PC-3 (cell line): ENCODE results near the gene VWDE. TPM values are rescaled to one million over a fixed set of nuclear protein-coding genes. Genes with fewer than 3 reads are reported as not detected.

Experiments
- ATAC-seq: fragments of 200-7000 bp; cut with Tn5 transposase; 2 replicates; pipeline ENCODE4 v1.9.1; 2020; ENCODE audit warnings: mild to moderate bottlenecking, moderate library complexity
- BruUV-seq: library from RNA; stranded (reverse); fragments of 400-500 nt; replicated peaks from 2 replicates; lab custom pipeline; 2021; lab: Mats Ljungman, UMichigan
- CTCF ChIA-PET: fragments of 300-600 bp; sonication (Branson Sonifier 250); formaldehyde crosslinking; loops from one replicate; lab custom pipeline; 2022; ENCODE audit warnings: antibody characterized with exemption; lab: Charles Lee
- POLR2A ChIA-PET: fragments of 300-600 bp; sonication (Branson Sonifier 250); formaldehyde crosslinking; loops from one replicate; lab custom pipeline; 2022; ENCODE audit warnings: antibody characterized with exemption; ENCODE audit not compliant: unreplicated experiment; lab: Charles Lee
- DNase-seq: peaks from one replicate; pipeline ENCODE4 v3.0.0-alpha.2; 2015
- H2AFZ ChIP-seq: fragments of 300-600 bp; sonication (generic); 2 replicates; pipeline ENCODE4 v1.6.0; 2016; ENCODE audit warnings: antibody characterized with exemption, low read length
- H3F3A ChIP-seq: fragments of 300-600 bp; sonication (generic); one replicate; pipeline ENCODE4 v1.6.0; 2017; ENCODE audit warnings: antibody characterized with exemption, low read length, control low read depth, mild to moderate bottlenecking; ENCODE audit not compliant: unreplicated experiment
- H3K27ac ChIP-seq: fragments of 300-600 bp; sonication (generic); 2 replicates; pipeline ENCODE4 v1.5.1; 2016; ENCODE audit warnings: mild to moderate bottlenecking, low read length
- H3K27me3 ChIP-seq: fragments of 300-600 bp; sonication (generic); 2 replicates; pipeline ENCODE4 v1.6.1; 2016; ENCODE audit warnings: low read length, mixed read lengths
- H3K36me3 ChIP-seq: fragments of 300-600 bp; sonication (generic); 2 replicates; pipeline ENCODE4 v1.6.1; 2016; ENCODE audit warnings: low read depth, mixed run types, low read length, mixed read lengths
- H3K4me1 ChIP-seq: fragments of 300-600 bp; sonication (generic); 2 replicates; pipeline ENCODE4 v1.5.1; 2016; ENCODE audit warnings: low read length; ENCODE audit not compliant: insufficient read depth
- H3K4me2 ChIP-seq: fragments of 300-600 bp; sonication (generic); 2 replicates; pipeline ENCODE4 v1.6.0; 2016; ENCODE audit warnings: low read length
- H3K4me3 ChIP-seq: fragments of 300-600 bp; sonication (generic); 2 replicates; pipeline ENCODE4 v1.5.1; 2016; ENCODE audit warnings: mild to moderate bottlenecking, low read length, mixed read lengths
- H3K79me2 ChIP-seq: fragments of 300-600 bp; sonication (generic); 2 replicates; pipeline ENCODE4 v1.6.1; 2017; ENCODE audit warnings: low read length, mixed read lengths
- H3K9ac ChIP-seq: fragments of 300-600 bp; sonication (generic); 2 replicates; pipeline ENCODE4 v1.6.0; 2016; ENCODE audit warnings: mild to moderate bottlenecking, low read length
- H3K9me2 ChIP-seq: fragments of 300-600 bp; sonication (generic); replicated peaks from 2 replicates; pipeline ENCODE4 v1.6.1; 2016; ENCODE audit warnings: mixed run types, low read length, mixed read lengths
- H3K9me3 ChIP-seq: fragments of 300-600 bp; sonication (generic); 2 replicates; pipeline ENCODE4 v1.6.1; 2016; ENCODE audit warnings: low read length, mixed read lengths
- H4K20me1 ChIP-seq: fragments of 300-600 bp; sonication (generic); 2 replicates; pipeline ENCODE4 v1.6.1; 2016; ENCODE audit warnings: low read length, mixed read lengths
- CTCF ChIP-seq: fragments of 300-600 bp; sonication (generic); conservative IDR thresholded peaks from 2 replicates; pipeline ENCODE4 v1.5.1; 2017; ENCODE audit warnings: antibody characterized with exemption, low read depth, mild to moderate bottlenecking, low read length
- EZH2 ChIP-seq: fragments of 300-600 bp; sonication (generic); IDR thresholded peaks from one replicate; pipeline ENCODE4 v1.6.1; 2017; ENCODE audit warnings: antibody characterized with exemption, mild to moderate bottlenecking, low read length; ENCODE audit not compliant: unreplicated experiment
- EZH2phosphoT487 ChIP-seq: fragments of 300-600 bp; sonication (generic); IDR thresholded peaks from 2 replicates; pipeline ENCODE4 v1.6.1; 2018; ENCODE audit warnings: mild to moderate bottlenecking, antibody characterized with exemption, low read length, borderline replicate concordance
- intact Hi-C: fragments of 100-400 bp; cut with micrococcal nuclease; formaldehyde crosslinking; loops from 2 replicates; pipeline ENCODE4 v1.9.0; 2023
- total RNA-seq: library from RNA; depleted of rRNA; stranded (reverse); fragments of >200 nt; gene quantifications from 2 replicates; pipeline ENCODE4 v1.2.3, GENCODE V29; 2014

Gene VWDE
- total RNA-seq, 1 experiment from 2014 or later = 7.7 TPM

GRCh38 chr7:12436126-12436525 lies 32.5 kb upstream of the VWDE start:
- peak; percentile 63 for DNase-seq
- Histone ChIP-seq H3K27ac (peak overlapping the region; percentile 78), H3K27me3 (no peaks in the 10 kb centered on the region), H3K4me3 (0 out of 2 replicates have a peak overlapping the region, but pooled peaks have one; percentile 10), H3K36me3 (no peaks in the 10 kb centered on the region), H4K20me1 (no peaks in the 10 kb centered on the region), H3K4me2 (peak overlapping the region; percentile 60), H3F3A (no peaks in the 10 kb centered on the region), H3K9me2 (no peaks in the 10 kb centered on the region), H3K4me1 (peaks cover 14% of the 10 kb centered on the region), H3K9ac (peak overlapping the region; percentile 26; the same call in 1 of the 2 replicates), H2AFZ (no peak overlapping the region), H3K9me3 (no peaks in the 10 kb centered on the region), H3K79me2 (no peaks in the 10 kb centered on the region)
- no peak for TF ChIP-seq EZH2phosphoT487
- TF ChIP-seq CTCF = no peak
- no peak for TF ChIP-seq EZH2
- POLR2A ChIA-PET = interaction anchor here (0.6 kb wide), 1 partner anchor 36 kb away, joined by 5 read pairs; no protein-coding TSS in a partner anchor
- intact Hi-C loops = no loop called here
- ATAC-seq = peak; percentile 12; the same call in 1 of the 2 replicates
- CTCF ChIA-PET = interaction anchor here (0.6 to 1.9 kb wide), 2 partner anchors 23 to 89 kb away, joined by 3 to 11 read pairs; no protein-coding TSS in a partner anchor
- BruUV-seq = no TSS peak

GRCh38 chr7:12434012-12434642 lies 30.5 kb upstream of the VWDE start:
- Histone ChIP-seq H3K4me2 (no peak overlapping the region), H4K20me1 (no peaks in the 10 kb centered on the region), H3K27ac (no peak overlapping the region), H3K79me2 (no peaks in the 10 kb centered on the region), H3K4me1 (peaks cover 14% of the 10 kb centered on the region), H3K9ac (no peak overlapping the region), H3F3A (no peaks in the 10 kb centered on the region), H3K4me3 (no peak overlapping the region), H3K9me3 (no peaks in the 10 kb centered on the region), H3K9me2 (no peaks in the 10 kb centered on the region), H3K27me3 (no peaks in the 10 kb centered on the region), H3K36me3 (no peaks in the 10 kb centered on the region), H2AFZ (no peak overlapping the region)
- intact Hi-C loops = loop anchor here (1.0 kb wide), 1 partner anchor 56 kb away; no protein-coding TSS in a partner anchor
- TF ChIP-seq EZH2 = no peak
- peak; percentile 75 for TF ChIP-seq CTCF
- TF ChIP-seq EZH2phosphoT487 = no peak
- BruUV-seq = no TSS peak
- ChIA-PET POLR2A (interaction anchor here (0.6 kb wide), 1 partner anchor 253 kb away, joined by 4 read pairs; the partner anchor contains the start of gene ARL4A), CTCF (interaction anchor here (0.7 to 1.4 kb wide), 5 partner anchors 11 to 56 kb away, joined by 3 to 7 read pairs (median 7); no protein-coding TSS in a partner anchor)
- peak; percentile 37 for DNase-seq
- no peak for ATAC-seq
